GM12891 (cell line): ENCODE measurements around the gene ZP2.

Source experiments
- POLR2A ChIP-seq: IDR thresholded peaks from 2 replicates; pipeline ENCODE4 v1.6.1; 2011; ENCODE audit warnings: low read depth, low read length, control low read depth
- POLR2AphosphoS5 ChIP-seq: IDR thresholded peaks from 2 replicates; pipeline ENCODE4 v1.6.1; 2011; ENCODE audit warnings: low read depth, low read length, control low read depth
- SPI1 ChIP-seq: IDR thresholded peaks from 2 replicates; pipeline ENCODE4 v1.6.1; 2011; ENCODE audit warnings: low read depth, low read length, control low read depth
- TAF1 ChIP-seq: IDR thresholded peaks from 2 replicates; pipeline ENCODE4 v1.6.1; 2011; ENCODE audit warnings: low read depth, low read length, control low read depth

GRCh38 chr16:21233521-21234150, 22.3 kb upstream of the ZP2 start, which contains the start of gene ANKS4B:
- TF ChIP-seq POLR2A (no peak), TAF1 (no peak), POLR2AphosphoS5 (no peak), SPI1 (no peak)
